Liver (tissue), 3 donors: Measurements from ENCODE around the gene ADGRV1.

Experiments
- GABPA ChIP-seq, 2 donors: IDR thresholded peaks in 1 of 2; conservative IDR thresholded peaks in 1 of 2; 2 replicates each; pipeline ENCODE4 v1.6.1; 2016; ENCODE audit warnings: antibody characterized with exemption in 2 of 2, mild to moderate bottlenecking in 1 of 2, moderate library complexity in 1 of 2
- JUND ChIP-seq, 2 donors: IDR thresholded peaks; 2 replicates each; pipeline ENCODE4 v1.6.1; 2016; ENCODE audit warnings: antibody characterized with exemption in 2 of 2
- SP1 ChIP-seq: IDR thresholded peaks from 2 replicates; pipeline ENCODE4 v1.6.1; 2018; ENCODE audit warnings: antibody characterized with exemption, mild to moderate bottlenecking
- TAF1 ChIP-seq: conservative IDR thresholded peaks from 2 replicates; pipeline ENCODE4 v1.6.1; 2016; ENCODE audit warnings: antibody characterized with exemption, mild to moderate bottlenecking
- TF ChIP-seq, protein P1 (sequence below): fragments of 150-350 bp; IDR thresholded peaks from 2 replicates; pipeline ENCODE4 v1.5.1; 2017; ENCODE audit warnings: improper control_type of control experiment, low read depth, low read length; ENCODE audit not compliant: missing input control
- TF ChIP-seq, protein P2 (sequence below): IDR thresholded peaks from 2 replicates; pipeline ENCODE4 v1.6.1; 2016; ENCODE audit warnings: antibody characterized with exemption
- donor health status: healthy.
- donor health status: healthy.

DNA sequence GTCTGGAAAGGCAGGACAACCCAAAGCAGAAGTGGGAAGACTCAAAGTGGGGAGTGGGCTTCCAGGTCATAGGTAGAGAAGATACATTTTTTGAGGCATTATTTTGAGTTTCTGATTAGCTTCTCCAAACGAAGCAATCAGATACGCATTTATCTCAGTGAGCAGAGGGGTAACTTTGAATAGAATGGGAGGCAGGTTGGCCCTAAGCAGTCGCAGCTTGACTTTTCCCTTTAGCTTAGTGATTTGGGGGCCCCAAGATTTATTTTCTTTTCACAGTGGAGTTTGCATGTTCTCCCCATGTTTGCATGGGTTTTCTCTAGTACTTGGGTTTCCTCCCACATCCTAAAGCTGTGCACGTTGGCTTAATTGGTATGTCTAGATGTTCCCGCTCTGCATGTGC, 422.6 kb downstream of the ADGRV1 start:
- TF ChIP-seq TAF1 (no peak), SP1 (no peak), JUND (IDR thresholded peaks at IDR 0.05) (no peak), GABPA (IDR thresholded peaks at IDR 0.05 in 1 of 2, conservative IDR thresholded peaks at IDR 0.05 in 1 of 2) (no peak)
- TF ChIP-seq, protein P1, sequence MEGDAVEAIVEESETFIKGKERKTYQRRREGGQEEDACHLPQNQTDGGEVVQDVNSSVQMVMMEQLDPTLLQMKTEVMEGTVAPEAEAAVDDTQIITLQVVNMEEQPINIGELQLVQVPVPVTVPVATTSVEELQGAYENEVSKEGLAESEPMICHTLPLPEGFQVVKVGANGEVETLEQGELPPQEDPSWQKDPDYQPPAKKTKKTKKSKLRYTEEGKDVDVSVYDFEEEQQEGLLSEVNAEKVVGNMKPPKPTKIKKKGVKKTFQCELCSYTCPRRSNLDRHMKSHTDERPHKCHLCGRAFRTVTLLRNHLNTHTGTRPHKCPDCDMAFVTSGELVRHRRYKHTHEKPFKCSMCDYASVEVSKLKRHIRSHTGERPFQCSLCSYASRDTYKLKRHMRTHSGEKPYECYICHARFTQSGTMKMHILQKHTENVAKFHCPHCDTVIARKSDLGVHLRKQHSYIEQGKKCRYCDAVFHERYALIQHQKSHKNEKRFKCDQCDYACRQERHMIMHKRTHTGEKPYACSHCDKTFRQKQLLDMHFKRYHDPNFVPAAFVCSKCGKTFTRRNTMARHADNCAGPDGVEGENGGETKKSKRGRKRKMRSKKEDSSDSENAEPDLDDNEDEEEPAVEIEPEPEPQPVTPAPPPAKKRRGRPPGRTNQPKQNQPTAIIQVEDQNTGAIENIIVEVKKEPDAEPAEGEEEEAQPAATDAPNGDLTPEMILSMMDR = no peak
- TF ChIP-seq, protein P2, sequence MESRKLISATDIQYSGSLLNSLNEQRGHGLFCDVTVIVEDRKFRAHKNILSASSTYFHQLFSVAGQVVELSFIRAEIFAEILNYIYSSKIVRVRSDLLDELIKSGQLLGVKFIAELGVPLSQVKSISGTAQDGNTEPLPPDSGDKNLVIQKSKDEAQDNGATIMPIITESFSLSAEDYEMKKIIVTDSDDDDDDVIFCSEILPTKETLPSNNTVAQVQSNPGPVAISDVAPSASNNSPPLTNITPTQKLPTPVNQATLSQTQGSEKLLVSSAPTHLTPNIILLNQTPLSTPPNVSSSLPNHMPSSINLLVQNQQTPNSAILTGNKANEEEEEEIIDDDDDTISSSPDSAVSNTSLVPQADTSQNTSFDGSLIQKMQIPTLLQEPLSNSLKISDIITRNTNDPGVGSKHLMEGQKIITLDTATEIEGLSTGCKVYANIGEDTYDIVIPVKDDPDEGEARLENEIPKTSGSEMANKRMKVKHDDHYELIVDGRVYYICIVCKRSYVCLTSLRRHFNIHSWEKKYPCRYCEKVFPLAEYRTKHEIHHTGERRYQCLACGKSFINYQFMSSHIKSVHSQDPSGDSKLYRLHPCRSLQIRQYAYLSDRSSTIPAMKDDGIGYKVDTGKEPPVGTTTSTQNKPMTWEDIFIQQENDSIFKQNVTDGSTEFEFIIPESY = no peak
